Mesendoderm (in vitro differentiated cells): Measurements from ENCODE around the gene NFE2L3.
A peak's percentile ranks its signal among the peaks of the same experiment; 100 is the strongest.

Source experiments
- DNase-seq: peaks from one replicate; pipeline ENCODE4 v3.0.0; 2013
- H2AK5ac ChIP-seq: 2 replicates; pipeline ENCODE4 v1.6.1; 2013; ENCODE audit warnings: low read length, inconsistent platforms
- H2BK120ac ChIP-seq: 2 replicates; pipeline ENCODE4 v1.6.1; 2013; ENCODE audit warnings: low read depth, mild to moderate bottlenecking, low read length, moderate library complexity, mixed read lengths
- H2BK15ac ChIP-seq: replicated peaks from 2 replicates; pipeline ENCODE4 v1.6.1; 2013; ENCODE audit warnings: low read depth, mild to moderate bottlenecking, moderate library complexity
- H2BK5ac ChIP-seq: 2 replicates; pipeline ENCODE4 v1.6.1; 2013; ENCODE audit warnings: low read length, inconsistent platforms
- H3K18ac ChIP-seq: 2 replicates; pipeline ENCODE4 v1.6.1; 2013; ENCODE audit warnings: mild to moderate bottlenecking, low read length, mixed read lengths
- H3K23ac ChIP-seq: one replicate; pipeline ENCODE4 v1.6.1; 2013; ENCODE audit warnings: low read length
- H3K27ac ChIP-seq: 2 replicates; pipeline ENCODE4 v1.5.1; 2013; ENCODE audit warnings: low read depth, mild to moderate bottlenecking, inconsistent platforms, low read length, moderate library complexity
- H3K27me3 ChIP-seq: 2 replicates; pipeline ENCODE4 v1.6.1; 2013; ENCODE audit warnings: low read length, control low read depth, mild to moderate bottlenecking, inconsistent platforms; ENCODE audit not compliant: insufficient read depth, poor library complexity
- H3K36me3 ChIP-seq: 2 replicates; pipeline ENCODE4 v1.6.1; 2013; ENCODE audit warnings: low read length, inconsistent platforms; ENCODE audit not compliant: control insufficient read depth, insufficient read depth
- H3K4ac ChIP-seq: one replicate; pipeline ENCODE4 v1.6.1; 2013; ENCODE audit warnings: low read depth, mild to moderate bottlenecking, low read length, moderate library complexity
- H3K4me1 ChIP-seq: 2 replicates; pipeline ENCODE4 v1.6.1; 2013; ENCODE audit warnings: low read depth, low read length, inconsistent platforms; ENCODE audit not compliant: control insufficient read depth
- H3K4me2 ChIP-seq: 2 replicates; pipeline ENCODE4 v1.6.1; 2013; ENCODE audit warnings: low read length
- H3K4me3 ChIP-seq: 2 replicates; pipeline ENCODE4 v1.5.1; 2013; ENCODE audit warnings: mild to moderate bottlenecking, low read length
- H3K56ac ChIP-seq: one replicate; pipeline ENCODE4 v1.6.1; 2013; ENCODE audit warnings: low read length
- H3K79me1 ChIP-seq: 2 replicates; pipeline ENCODE4 v1.6.1; 2013; ENCODE audit warnings: low read length, inconsistent platforms
- H3K79me2 ChIP-seq: 2 replicates; pipeline ENCODE4 v1.6.1; 2013; ENCODE audit warnings: mild to moderate bottlenecking, low read length; ENCODE audit not compliant: control insufficient read depth, insufficient read depth
- H3K9ac ChIP-seq: 2 replicates; pipeline ENCODE4 v1.6.1; 2013; ENCODE audit warnings: low read length, inconsistent platforms
- H4K5ac ChIP-seq: one replicate; pipeline ENCODE4 v1.6.1; 2013; ENCODE audit warnings: low read length
- H4K8ac ChIP-seq: one replicate; pipeline ENCODE4 v1.6.1; 2013; ENCODE audit warnings: low read depth, mild to moderate bottlenecking, control low read depth, low read length, moderate library complexity
- WGBS: extraction: QIAGEN DNeasy Blood & Tissue Kit; methylation state at CpG from one replicate; pipeline ENCODE4 v1.1.7; 2013; ENCODE audit warnings: low lambda C conversion rate, missing lambda C conversion rate; ENCODE audit not compliant: insufficient coverage; ENCODE audit errors: extremely low coverage; 5-methylcytosine and 5-hydroxymethylcytosine counted together

The NFE2L3 gene

GRCh38 chr7:26153823-26154783 lies 2.1 kb downstream of the NFE2L3 start:
- H3K27me3 ChIP-seq, result no peaks in the 10 kb centered on the region
- peak; percentile 87 for DNase-seq
- H2BK5ac ChIP-seq, result no peak overlapping the region

GRCh38 chr7:26155531-26156375 lies 3.8 kb downstream of the NFE2L3 start:
- no peak overlapping the region for H3K23ac ChIP-seq
- no CpG with 5 or more reads among the region's 8 CpGs for WGBS
- no peak overlapping the region for H2BK120ac ChIP-seq
- no peak overlapping the region for H3K4me2 ChIP-seq
- H4K5ac ChIP-seq, result no peak overlapping the region
- no peak overlapping the region for H2AK5ac ChIP-seq
- no peak overlapping the region for H3K4me3 ChIP-seq
- H3K27ac ChIP-seq, result no peak overlapping the region
- H3K36me3 ChIP-seq, result no peaks in the 10 kb centered on the region
- peak overlapping the region; percentile 38 for H3K56ac ChIP-seq
- no peak overlapping the region for H2BK15ac ChIP-seq
- peaks cover 4% of the 10 kb centered on the region for H3K79me1 ChIP-seq
- no peak overlapping the region for H3K18ac ChIP-seq
- peak; percentile 87 for DNase-seq
- H2BK5ac ChIP-seq, result no peak overlapping the region
- H3K4me1 ChIP-seq, result peaks cover 13% of the 10 kb centered on the region
- no peak overlapping the region for H3K4ac ChIP-seq
- H4K8ac ChIP-seq, result no peak overlapping the region
- no peaks in the 10 kb centered on the region for H3K27me3 ChIP-seq
- no peak overlapping the region for H3K9ac ChIP-seq
- peaks cover 64% of the 10 kb centered on the region for H3K79me2 ChIP-seq

More at GRCh38 chr7:26153823-26154783, 2.1 kb downstream of the NFE2L3 start:
- no peak overlapping the region for H3K4ac ChIP-seq
- peaks cover 50% of the 10 kb centered on the region for H3K79me2 ChIP-seq
- no peak overlapping the region for H2BK120ac ChIP-seq
- peak overlapping the region; percentile 59 for H3K9ac ChIP-seq
- WGBS, result no CpG with 5 or more reads among the region's 15 CpGs
- no peak overlapping the region for H4K5ac ChIP-seq
- no peak overlapping the region for H2BK15ac ChIP-seq
- peak overlapping the region; percentile 77 for H3K56ac ChIP-seq
- peak overlapping the region; percentile 38 for H3K4me2 ChIP-seq
- peaks cover 4% of the 10 kb centered on the region for H3K79me1 ChIP-seq
- H3K36me3 ChIP-seq, result no peaks in the 10 kb centered on the region
- H3K23ac ChIP-seq, result no peak overlapping the region
- H3K4me3 ChIP-seq, result no peak overlapping the region
- H4K8ac ChIP-seq, result no peak overlapping the region
- peak overlapping the region; percentile 51 for H3K27ac ChIP-seq
- H3K4me1 ChIP-seq, result peaks cover 12% of the 10 kb centered on the region
- H2AK5ac ChIP-seq, result peak overlapping the region; percentile 5
- no peak overlapping the region for H3K18ac ChIP-seq

- DNase-seq, result peak; percentile 53
- Histone ChIP-seq H2BK120ac (no peak overlapping the region), H2BK15ac (no peak overlapping the region), H3K36me3 (no peaks in the 10 kb centered on the region), H3K4me3 (no peak overlapping the region), H3K4me1 (peaks cover 12% of the 10 kb centered on the region), H3K27ac (no peak overlapping the region), H3K9ac (no peak overlapping the region), H3K79me2 (peaks cover 73% of the 10 kb centered on the region), H3K18ac (no peak overlapping the region), H4K5ac (no peak overlapping the region), H3K27me3 (no peaks in the 10 kb centered on the region), H3K56ac (peak overlapping the region; percentile 22), H2AK5ac (no peak overlapping the region), H2BK5ac (no peak overlapping the region), H4K8ac (no peak overlapping the region), H3K4ac (no peak overlapping the region), H3K23ac (no peak overlapping the region), H3K79me1 (peaks cover 4% of the 10 kb centered on the region), H3K4me2 (no peak overlapping the region)
- WGBS, result no CpG with 5 or more reads among the region's 20 CpGs
Observed at GRCh38 chr7:26156451-26157420, 4.7 kb downstream of the NFE2L3 start.

- Histone ChIP-seq H3K79me2 (peaks cover 79% of the 10 kb centered on the region), H3K4me2 (no peak overlapping the region), H4K5ac (no peak overlapping the region), H3K79me1 (peaks cover 4% of the 10 kb centered on the region), H3K56ac (no peak overlapping the region), H3K9ac (no peak overlapping the region), H3K27ac (no peak overlapping the region), H2BK15ac (no peak overlapping the region), H3K4me1 (peaks cover 11% of the 10 kb centered on the region), H4K8ac (no peak overlapping the region), H3K23ac (no peak overlapping the region), H3K4ac (no peak overlapping the region), H2BK120ac (no peak overlapping the region), H2BK5ac (no peak overlapping the region), H3K36me3 (no peaks in the 10 kb centered on the region), H3K18ac (no peak overlapping the region), H2AK5ac (no peak overlapping the region), H3K4me3 (no peak overlapping the region), H3K27me3 (no peaks in the 10 kb centered on the region)
- DNase-seq, result no peak
- no CpG with 5 or more reads among the region's 4 CpGs for WGBS
Observed at GRCh38 chr7:26157520-26158105, 5.6 kb downstream of the NFE2L3 start.

- Histone ChIP-seq H3K18ac (no peak overlapping the region), H2BK120ac (no peak overlapping the region), H3K9ac (no peak overlapping the region), H4K5ac (no peak overlapping the region), H3K23ac (no peak overlapping the region), H4K8ac (no peak overlapping the region), H3K79me1 (peaks cover 4% of the 10 kb centered on the region), H3K27ac (no peak overlapping the region), H3K4me3 (no peak overlapping the region), H3K79me2 (peaks cover 75% of the 10 kb centered on the region), H3K4ac (no peak overlapping the region), H3K27me3 (no peaks in the 10 kb centered on the region), H3K4me2 (no peak overlapping the region), H3K36me3 (no peaks in the 10 kb centered on the region), H2BK15ac (no peak overlapping the region), H3K4me1 (peaks cover 9% of the 10 kb centered on the region), H3K56ac (no peak overlapping the region), H2BK5ac (no peak overlapping the region), H2AK5ac (no peak overlapping the region)
- no CpG with 5 or more reads among the region's 2 CpGs for WGBS
- DNase-seq, result peak; percentile 74
Observed at GRCh38 chr7:26159243-26159642, 7.2 kb downstream of the NFE2L3 start.
